ENCODE measurements around the gene TOLLIP.

GRCh38 chr11:1278766-1279673, 30.4 kb downstream of the TOLLIP start:
- TF ChIP-seq, protein P1, sequence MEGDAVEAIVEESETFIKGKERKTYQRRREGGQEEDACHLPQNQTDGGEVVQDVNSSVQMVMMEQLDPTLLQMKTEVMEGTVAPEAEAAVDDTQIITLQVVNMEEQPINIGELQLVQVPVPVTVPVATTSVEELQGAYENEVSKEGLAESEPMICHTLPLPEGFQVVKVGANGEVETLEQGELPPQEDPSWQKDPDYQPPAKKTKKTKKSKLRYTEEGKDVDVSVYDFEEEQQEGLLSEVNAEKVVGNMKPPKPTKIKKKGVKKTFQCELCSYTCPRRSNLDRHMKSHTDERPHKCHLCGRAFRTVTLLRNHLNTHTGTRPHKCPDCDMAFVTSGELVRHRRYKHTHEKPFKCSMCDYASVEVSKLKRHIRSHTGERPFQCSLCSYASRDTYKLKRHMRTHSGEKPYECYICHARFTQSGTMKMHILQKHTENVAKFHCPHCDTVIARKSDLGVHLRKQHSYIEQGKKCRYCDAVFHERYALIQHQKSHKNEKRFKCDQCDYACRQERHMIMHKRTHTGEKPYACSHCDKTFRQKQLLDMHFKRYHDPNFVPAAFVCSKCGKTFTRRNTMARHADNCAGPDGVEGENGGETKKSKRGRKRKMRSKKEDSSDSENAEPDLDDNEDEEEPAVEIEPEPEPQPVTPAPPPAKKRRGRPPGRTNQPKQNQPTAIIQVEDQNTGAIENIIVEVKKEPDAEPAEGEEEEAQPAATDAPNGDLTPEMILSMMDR (conservative IDR thresholded peaks at IDR 0.05; ENCODE audit: low read depth, low read length) = no peak
- no peak for TF ChIP-seq POLR2A (IDR thresholded peaks at IDR 0.05; ENCODE audit: low read depth, low read length)
- no peak for TF ChIP-seq RFX5 (IDR thresholded peaks at IDR 0.05; ENCODE audit: low read depth, low read length)
- TF ChIP-seq, protein P2, sequence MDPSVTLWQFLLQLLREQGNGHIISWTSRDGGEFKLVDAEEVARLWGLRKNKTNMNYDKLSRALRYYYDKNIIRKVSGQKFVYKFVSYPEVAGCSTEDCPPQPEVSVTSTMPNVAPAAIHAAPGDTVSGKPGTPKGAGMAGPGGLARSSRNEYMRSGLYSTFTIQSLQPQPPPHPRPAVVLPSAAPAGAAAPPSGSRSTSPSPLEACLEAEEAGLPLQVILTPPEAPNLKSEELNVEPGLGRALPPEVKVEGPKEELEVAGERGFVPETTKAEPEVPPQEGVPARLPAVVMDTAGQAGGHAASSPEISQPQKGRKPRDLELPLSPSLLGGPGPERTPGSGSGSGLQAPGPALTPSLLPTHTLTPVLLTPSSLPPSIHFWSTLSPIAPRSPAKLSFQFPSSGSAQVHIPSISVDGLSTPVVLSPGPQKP (IDR thresholded peaks at IDR 0.05; ENCODE audit: borderline replicate concordance, low read depth, low read length) = no peak
- no peak for TF ChIP-seq RAD21 (IDR thresholded peaks at IDR 0.05; ENCODE audit: low read length)
- no peak for TF ChIP-seq CEBPB (IDR thresholded peaks at IDR 0.05; ENCODE audit: low read depth, low read length)
- TF ChIP-seq RCOR1 (IDR thresholded peaks at IDR 0.05; ENCODE audit: insufficient replicate concordance, low read length) = no peak

Data from IMR-90 (cell line).